ENCODE data around the gene COX20.

DNA sequence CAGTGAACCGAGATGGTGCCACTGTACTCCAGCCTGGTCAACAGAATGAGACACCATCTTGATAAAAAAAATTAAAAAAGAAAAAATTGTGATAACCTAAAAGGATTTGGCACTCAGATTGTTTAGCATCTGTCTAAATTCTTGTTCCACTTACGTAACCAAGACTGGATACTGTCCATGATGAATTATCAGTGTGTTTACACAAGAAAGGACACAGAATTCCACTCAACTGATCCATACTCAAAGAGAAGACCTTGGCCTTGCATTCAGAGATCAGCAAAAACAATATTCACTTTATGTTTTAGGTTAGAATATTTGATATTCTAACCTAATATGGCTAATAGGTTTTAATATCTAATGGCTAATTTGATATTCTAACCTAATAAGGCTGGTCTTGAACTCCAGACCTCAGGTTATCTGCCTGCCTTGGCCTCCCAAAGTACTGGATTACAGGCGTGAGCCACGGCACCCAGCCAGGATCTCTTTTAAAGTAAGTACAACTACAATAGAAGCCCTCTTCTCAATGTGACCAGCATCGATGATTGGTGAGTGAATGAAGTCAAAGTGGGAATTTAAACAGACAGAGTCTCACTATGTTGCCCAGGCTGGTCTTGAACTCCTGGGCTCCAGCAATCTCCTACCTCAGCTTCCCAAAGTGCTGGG, 43.1 kb upstream of the COX20 start:
- TF ChIP-seq, protein P1, sequence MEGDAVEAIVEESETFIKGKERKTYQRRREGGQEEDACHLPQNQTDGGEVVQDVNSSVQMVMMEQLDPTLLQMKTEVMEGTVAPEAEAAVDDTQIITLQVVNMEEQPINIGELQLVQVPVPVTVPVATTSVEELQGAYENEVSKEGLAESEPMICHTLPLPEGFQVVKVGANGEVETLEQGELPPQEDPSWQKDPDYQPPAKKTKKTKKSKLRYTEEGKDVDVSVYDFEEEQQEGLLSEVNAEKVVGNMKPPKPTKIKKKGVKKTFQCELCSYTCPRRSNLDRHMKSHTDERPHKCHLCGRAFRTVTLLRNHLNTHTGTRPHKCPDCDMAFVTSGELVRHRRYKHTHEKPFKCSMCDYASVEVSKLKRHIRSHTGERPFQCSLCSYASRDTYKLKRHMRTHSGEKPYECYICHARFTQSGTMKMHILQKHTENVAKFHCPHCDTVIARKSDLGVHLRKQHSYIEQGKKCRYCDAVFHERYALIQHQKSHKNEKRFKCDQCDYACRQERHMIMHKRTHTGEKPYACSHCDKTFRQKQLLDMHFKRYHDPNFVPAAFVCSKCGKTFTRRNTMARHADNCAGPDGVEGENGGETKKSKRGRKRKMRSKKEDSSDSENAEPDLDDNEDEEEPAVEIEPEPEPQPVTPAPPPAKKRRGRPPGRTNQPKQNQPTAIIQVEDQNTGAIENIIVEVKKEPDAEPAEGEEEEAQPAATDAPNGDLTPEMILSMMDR (IDR thresholded peaks at IDR 0.05), result no peak
- TF ChIP-seq POLR2AphosphoS5 (IDR thresholded peaks at IDR 0.05), result no peak
- TF ChIP-seq POLR2A (IDR thresholded peaks at IDR 0.05; ENCODE audit: low read depth), result no peak
- no peak for TF ChIP-seq EP300 (IDR thresholded peaks at IDR 0.05)
